Gastrocnemius medialis (tissue), 4 donors: ENCODE data around the gene PA2G4.
A peak's percentile ranks its signal among the peaks of the same experiment; 100 is the strongest.

Experiments used
- POLR2A ChIP-seq, 2 donors: fragments of 450-650 bp; IDR thresholded peaks; one replicate each; pipeline ENCODE4 v1.6.1; 2017; ENCODE audit warnings: antibody characterized with exemption in 2 of 2, mild to moderate bottlenecking in 2 of 2, moderate library complexity in 2 of 2
- TF ChIP-seq, protein P1 (sequence below), 5 experiments: fragments of 450-650 bp in 3 of 5; fragments of 200-600 bp in 2 of 5; sonication (generic) in 2 of 5; IDR thresholded peaks in 4 of 5; conservative IDR thresholded peaks in 1 of 5; 1 replicate in 4 of 5; 2 replicates in 1 of 5; pipeline ENCODE4 v1.5.1; 2016 to 2019; ENCODE audit warnings: antibody characterized with exemption in 5 of 5, mild to moderate bottlenecking in 3 of 5, moderate library complexity in 3 of 5

DNA sequence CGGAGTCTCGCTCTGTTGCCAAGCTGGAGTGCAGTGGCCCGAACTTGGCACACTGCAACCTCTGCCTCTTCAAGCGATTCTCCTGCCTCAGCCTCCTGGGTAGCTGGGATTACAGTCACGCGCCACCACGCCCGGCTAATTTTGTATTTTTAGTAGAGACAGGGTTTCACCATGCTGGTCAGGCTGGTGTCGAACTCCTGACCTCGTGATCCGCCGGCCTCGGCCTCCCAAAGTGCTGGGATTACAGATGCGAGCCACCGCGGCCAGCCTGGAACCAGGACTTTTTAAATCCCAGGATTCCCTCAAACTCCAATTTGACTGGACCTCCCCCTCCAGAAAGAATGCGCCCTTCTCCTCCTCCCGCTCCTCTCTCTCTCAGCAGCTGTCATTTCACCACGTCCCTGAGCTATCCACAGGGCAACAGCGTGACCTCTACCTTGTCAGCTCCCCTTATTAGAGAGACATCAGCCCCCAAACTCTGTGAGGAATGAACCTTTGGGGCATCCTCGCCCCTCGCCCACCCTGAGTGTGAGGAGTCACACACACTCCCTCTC, 25.7 kb downstream of the PA2G4 start:
- TF ChIP-seq POLR2A (IDR thresholded peaks at IDR 0.05): peak; percentile 40 to 75
- TF ChIP-seq, protein P1, sequence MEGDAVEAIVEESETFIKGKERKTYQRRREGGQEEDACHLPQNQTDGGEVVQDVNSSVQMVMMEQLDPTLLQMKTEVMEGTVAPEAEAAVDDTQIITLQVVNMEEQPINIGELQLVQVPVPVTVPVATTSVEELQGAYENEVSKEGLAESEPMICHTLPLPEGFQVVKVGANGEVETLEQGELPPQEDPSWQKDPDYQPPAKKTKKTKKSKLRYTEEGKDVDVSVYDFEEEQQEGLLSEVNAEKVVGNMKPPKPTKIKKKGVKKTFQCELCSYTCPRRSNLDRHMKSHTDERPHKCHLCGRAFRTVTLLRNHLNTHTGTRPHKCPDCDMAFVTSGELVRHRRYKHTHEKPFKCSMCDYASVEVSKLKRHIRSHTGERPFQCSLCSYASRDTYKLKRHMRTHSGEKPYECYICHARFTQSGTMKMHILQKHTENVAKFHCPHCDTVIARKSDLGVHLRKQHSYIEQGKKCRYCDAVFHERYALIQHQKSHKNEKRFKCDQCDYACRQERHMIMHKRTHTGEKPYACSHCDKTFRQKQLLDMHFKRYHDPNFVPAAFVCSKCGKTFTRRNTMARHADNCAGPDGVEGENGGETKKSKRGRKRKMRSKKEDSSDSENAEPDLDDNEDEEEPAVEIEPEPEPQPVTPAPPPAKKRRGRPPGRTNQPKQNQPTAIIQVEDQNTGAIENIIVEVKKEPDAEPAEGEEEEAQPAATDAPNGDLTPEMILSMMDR (IDR thresholded peaks at IDR 0.05 in 4 of 5, conservative IDR thresholded peaks at IDR 0.05 in 1 of 5): no peak
